Measurements from ENCODE around the gene ARID2.

Gene ARID2

GRCh38 chr12:45725631-45726602 is 3.6 kb upstream of the ARID2 start:
- DNase-seq, result no peak

- DNase-seq, result peak in 1 of 2 experiments; percentile 10
Observed at GRCh38 chr12:45726603-45727300, 2.8 kb upstream of the ARID2 start.

- peak; percentile 81 to 82 for DNase-seq
Observed at GRCh38 chr12:45727301-45727979, 2.1 kb upstream of the ARID2 start.

GRCh38 chr12:45727980-45728629 is 1.4 kb upstream of the ARID2 start:
- peak in 1 of 2 experiments; percentile 2 for DNase-seq

- DNase-seq, result peak; percentile 96 to 97
Observed at GRCh38 chr12:45728630-45729232, 775 bp upstream of the ARID2 start.

- peak in 1 of 2 experiments; percentile 26 for DNase-seq
Observed at GRCh38 chr12:45730084-45730347, 510 bp downstream of the ARID2 start.

GRCh38 chr12:45730348-45731189 is 1.1 kb downstream of the ARID2 start:
- peak; percentile 49 to 50 for DNase-seq

- DNase-seq, result no peak
Observed at GRCh38 chr12:45731190-45731775, 1.8 kb downstream of the ARID2 start.

GRCh38 chr12:45732250-45732649 is 2.7 kb downstream of the ARID2 start:
- no peak for DNase-seq

- DNase-seq, result no peak
Observed at GRCh38 chr12:45732936-45733335, 3.4 kb downstream of the ARID2 start.

- no peak for DNase-seq
Observed at GRCh38 chr12:45737638-45738037, 8.1 kb downstream of the ARID2 start.

GRCh38 chr12:45742590-45742989 is 13.1 kb downstream of the ARID2 start:
- no peak for DNase-seq

GRCh38 chr12:45743247-45743646 is 13.7 kb downstream of the ARID2 start:
- no peak for DNase-seq

- no peak for DNase-seq
Observed at GRCh38 chr12:45745861-45746277, 16.4 kb downstream of the ARID2 start.

- DNase-seq, result no peak
Observed at GRCh38 chr12:45756666-45757065, 27.2 kb downstream of the ARID2 start.

GRCh38 chr12:45757172-45757571 is 27.7 kb downstream of the ARID2 start:
- no peak for DNase-seq

GRCh38 chr12:45760333-45760732 is 30.8 kb downstream of the ARID2 start:
- DNase-seq, result no peak

- no peak for DNase-seq
Observed at GRCh38 chr12:45762185-45763110, 32.9 kb downstream of the ARID2 start.

- DNase-seq, result no peak
Observed at GRCh38 chr12:45763381-45763780, 33.9 kb downstream of the ARID2 start.

- DNase-seq, result no peak
Observed at GRCh38 chr12:45768194-45768593, 38.7 kb downstream of the ARID2 start.
